Astrocyte (in vitro differentiated cells and primary cell): ENCODE data around the gene MOB1B.

Experiments
- CTCF ChIP-seq: IDR thresholded peaks from 2 replicates; pipeline ENCODE4 v1.5.1; 2011; ENCODE audit warnings: low read depth, mild to moderate bottlenecking, inconsistent platforms, low read length, moderate library complexity; ENCODE audit not compliant: insufficient read depth
- EZH2 ChIP-seq: IDR thresholded peaks from 2 replicates; pipeline ENCODE4 v1.6.1; 2012; ENCODE audit warnings: mild to moderate bottlenecking, low read length, inconsistent platforms; ENCODE audit not compliant: insufficient read depth

GRCh38 chr4:70925899-70926635 lies 23.9 kb downstream of the MOB1B start:
- TF ChIP-seq CTCF = no peak
- TF ChIP-seq EZH2 = no peak
